H9 (cell line): Measurements from ENCODE around the gene REG3G. TPM values are rescaled to one million over a fixed set of nuclear protein-coding genes. Genes with fewer than 3 reads are reported as not detected.

Source experiments
- DNase-seq: peaks from one replicate; pipeline ENCODE4 v3.0.0-alpha.2; 2017
- H2AFZ ChIP-seq: one replicate; pipeline ENCODE4 v1.6.1; 2013; ENCODE audit warnings: mild to moderate bottlenecking, low read length, control low read depth, moderate library complexity
- H2AK5ac ChIP-seq: 2 replicates; pipeline ENCODE4 v1.6.1; 2013; ENCODE audit warnings: low read length, control low read depth, mixed read lengths; ENCODE audit not compliant: insufficient read length
- H2BK120ac ChIP-seq: one replicate; pipeline ENCODE4 v1.6.1; 2013; ENCODE audit warnings: low read depth, mild to moderate bottlenecking, low read length, control low read depth, inconsistent platforms; ENCODE audit not compliant: poor library complexity, severe bottlenecking
- H2BK12ac ChIP-seq: 2 replicates; pipeline ENCODE4 v1.6.1; 2013; ENCODE audit warnings: low read length, control low read depth, mixed read lengths, low read depth; ENCODE audit not compliant: insufficient read length
- H2BK15ac ChIP-seq: 2 replicates; pipeline ENCODE4 v1.6.1; 2013; ENCODE audit warnings: low read depth, low read length, control low read depth
- H2BK20ac ChIP-seq: one replicate; pipeline ENCODE4 v1.6.1; 2013; ENCODE audit warnings: low read depth, mild to moderate bottlenecking, low read length, control low read depth, inconsistent platforms; ENCODE audit not compliant: poor library complexity, severe bottlenecking
- H2BK5ac ChIP-seq: 2 replicates; pipeline ENCODE4 v1.6.1; 2013; ENCODE audit warnings: low read length, control low read depth, mixed read lengths; ENCODE audit not compliant: insufficient read length
- H3K14ac ChIP-seq: 2 replicates; pipeline ENCODE4 v1.6.1; 2013; ENCODE audit warnings: low read length, control low read depth; ENCODE audit not compliant: insufficient read depth
- H3K18ac ChIP-seq: 2 replicates; pipeline ENCODE4 v1.6.1; 2013; ENCODE audit warnings: low read depth, mild to moderate bottlenecking, mixed read lengths, low read length, control low read depth; ENCODE audit not compliant: insufficient read length
- H3K23ac ChIP-seq: 2 replicates; pipeline ENCODE4 v1.6.1; 2013; ENCODE audit warnings: low read length, control low read depth, mixed read lengths, low read depth; ENCODE audit not compliant: insufficient read length
- H3K23me2 ChIP-seq: 2 replicates; pipeline ENCODE4 v1.6.1; 2013; ENCODE audit warnings: low read depth, mild to moderate bottlenecking, mixed read lengths, low read length, control low read depth; ENCODE audit not compliant: insufficient read length, poor library complexity, severe bottlenecking
- H3K27ac ChIP-seq: 2 replicates; pipeline ENCODE4 v1.5.1; 2013; ENCODE audit warnings: low read length, control low read depth, mixed read lengths, low read depth; ENCODE audit not compliant: insufficient read length
- H3K27me3 ChIP-seq: 2 replicates; pipeline ENCODE4 v1.6.1; 2013; ENCODE audit warnings: low read length, control low read depth, inconsistent platforms; ENCODE audit not compliant: insufficient read depth
- H3K4ac ChIP-seq: 2 replicates; pipeline ENCODE4 v1.6.1; 2013; ENCODE audit warnings: low read depth, mild to moderate bottlenecking, control low read depth, inconsistent platforms, low read length, moderate library complexity
- H3K4me1 ChIP-seq: 2 replicates; pipeline ENCODE4 v1.6.1; 2013; ENCODE audit warnings: low read length, control low read depth, inconsistent platforms; ENCODE audit not compliant: insufficient read depth
- H3K4me2 ChIP-seq: 2 replicates; pipeline ENCODE4 v1.6.1; 2013; ENCODE audit warnings: low read length, control low read depth, mixed read lengths; ENCODE audit not compliant: insufficient read length, insufficient read depth
- H3K56ac ChIP-seq: 2 replicates; pipeline ENCODE4 v1.6.1; 2013; ENCODE audit warnings: low read depth, mild to moderate bottlenecking, mixed read lengths, low read length, control low read depth; ENCODE audit not compliant: insufficient read length
- H3K79me1 ChIP-seq: 2 replicates; pipeline ENCODE4 v1.6.1; 2013; ENCODE audit warnings: low read depth, mild to moderate bottlenecking, moderate library complexity, low read length, control low read depth, inconsistent platforms; ENCODE audit not compliant: insufficient read depth, poor library complexity, severe bottlenecking
- H3K79me2 ChIP-seq: 2 replicates; pipeline ENCODE4 v1.6.1; 2013; ENCODE audit warnings: low read length, control low read depth, inconsistent platforms; ENCODE audit not compliant: insufficient read depth
- H3K9ac ChIP-seq: 2 replicates; pipeline ENCODE4 v1.6.1; 2013; ENCODE audit warnings: low read length, control low read depth, mixed read lengths; ENCODE audit not compliant: insufficient read length; ENCODE audit errors: extremely low read depth
- H3K9me3 ChIP-seq: one replicate; pipeline ENCODE4 v1.6.1; 2013; ENCODE audit warnings: low read depth, low read length, inconsistent platforms; ENCODE audit not compliant: control insufficient read depth
- H3T11ph ChIP-seq: one replicate; pipeline ENCODE4 v1.6.1; 2013; ENCODE audit warnings: mild to moderate bottlenecking, low read length, control low read depth, inconsistent platforms
- H4K20me1 ChIP-seq: one replicate; pipeline ENCODE4 v1.6.1; 2013; ENCODE audit not compliant: control insufficient read depth, insufficient read length, insufficient read depth
- H4K5ac ChIP-seq: 2 replicates; pipeline ENCODE4 v1.6.1; 2013; ENCODE audit warnings: low read depth, mild to moderate bottlenecking, mixed read lengths, low read length, control low read depth; ENCODE audit not compliant: insufficient read length
- H4K8ac ChIP-seq: replicated peaks from 2 replicates; pipeline ENCODE4 v1.6.1; 2013; ENCODE audit warnings: low read length, control low read depth, mixed read lengths, low read depth; ENCODE audit not compliant: insufficient read length
- H4K91ac ChIP-seq: 2 replicates; pipeline ENCODE4 v1.6.1; 2013; ENCODE audit warnings: low read depth, mild to moderate bottlenecking, moderate library complexity, mixed read lengths, low read length, control low read depth; ENCODE audit not compliant: insufficient read length
- H3K27ac Mint-ChIP-seq, 3 experiments: 2 replicates in 2 of 3; 3 replicates in 1 of 3; pipeline ENCODE4 v1.8.0; 2020 to 2021; ENCODE audit warnings: mixed read lengths in 3 of 3, mild to moderate bottlenecking in 1 of 3, moderate library complexity in 1 of 3
- H3K27me3 Mint-ChIP-seq: 2 replicates; pipeline ENCODE4 v1.8.0; 2021; ENCODE audit warnings: low read depth, mild to moderate bottlenecking, moderate library complexity, mixed read lengths
- H3K36me3 Mint-ChIP-seq, 3 experiments: 2 replicates in 2 of 3; 3 replicates in 1 of 3; pipeline ENCODE4 v1.8.0; 2020 to 2021; ENCODE audit warnings: low read depth in 3 of 3, mixed read lengths in 3 of 3; ENCODE audit not compliant: insufficient read depth in 1 of 3
- H3K4me1 Mint-ChIP-seq, 2 experiments: 2 replicates each; pipeline ENCODE4 v1.8.0; 2020; ENCODE audit warnings: mixed read lengths in 2 of 2
- H3K4me3 Mint-ChIP-seq, 2 experiments: 2 replicates in 1 of 2; 3 replicates in 1 of 2; pipeline ENCODE4 v1.8.0; 2020 to 2021; ENCODE audit warnings: mild to moderate bottlenecking in 2 of 2, mixed read lengths in 2 of 2, moderate library complexity in 1 of 2
- H3K9me3 Mint-ChIP-seq, 2 experiments: 2 replicates in 1 of 2; 3 replicates in 1 of 2; pipeline ENCODE4 v1.8.0; 2020; ENCODE audit warnings: mild to moderate bottlenecking in 2 of 2, mixed read lengths in 2 of 2, moderate library complexity in 1 of 2
- WGBS: extraction: QIAGEN DNeasy Blood & Tissue Kit; methylation state at CpG from one replicate; pipeline ENCODE4 v1.1.7; 2013; ENCODE audit warnings: missing lambda C conversion rate, low lambda C conversion rate, mixed read lengths; ENCODE audit not compliant: insufficient read length; ENCODE audit errors: extremely low coverage; 5-methylcytosine and 5-hydroxymethylcytosine counted together
- total RNA-seq: library from RNA; stranded (reverse); gene quantifications from 2 replicates; pipeline ENCODE4 v1.2.1, GENCODE V29; 2021
- TF ChIP-seq, protein P1 (sequence below): fragments of 200-600 bp; sonication (generic); conservative IDR thresholded peaks from 3 replicates; pipeline ENCODE4 v1.8.0; 2021; ENCODE audit warnings: antibody characterized with exemption, mild to moderate bottlenecking

Gene REG3G
- total RNA-seq, 1 experiment from 2014 or later, result not detected

- H3K14ac ChIP-seq, result no peak overlapping the region
- TF ChIP-seq, protein P1, sequence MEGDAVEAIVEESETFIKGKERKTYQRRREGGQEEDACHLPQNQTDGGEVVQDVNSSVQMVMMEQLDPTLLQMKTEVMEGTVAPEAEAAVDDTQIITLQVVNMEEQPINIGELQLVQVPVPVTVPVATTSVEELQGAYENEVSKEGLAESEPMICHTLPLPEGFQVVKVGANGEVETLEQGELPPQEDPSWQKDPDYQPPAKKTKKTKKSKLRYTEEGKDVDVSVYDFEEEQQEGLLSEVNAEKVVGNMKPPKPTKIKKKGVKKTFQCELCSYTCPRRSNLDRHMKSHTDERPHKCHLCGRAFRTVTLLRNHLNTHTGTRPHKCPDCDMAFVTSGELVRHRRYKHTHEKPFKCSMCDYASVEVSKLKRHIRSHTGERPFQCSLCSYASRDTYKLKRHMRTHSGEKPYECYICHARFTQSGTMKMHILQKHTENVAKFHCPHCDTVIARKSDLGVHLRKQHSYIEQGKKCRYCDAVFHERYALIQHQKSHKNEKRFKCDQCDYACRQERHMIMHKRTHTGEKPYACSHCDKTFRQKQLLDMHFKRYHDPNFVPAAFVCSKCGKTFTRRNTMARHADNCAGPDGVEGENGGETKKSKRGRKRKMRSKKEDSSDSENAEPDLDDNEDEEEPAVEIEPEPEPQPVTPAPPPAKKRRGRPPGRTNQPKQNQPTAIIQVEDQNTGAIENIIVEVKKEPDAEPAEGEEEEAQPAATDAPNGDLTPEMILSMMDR, result no peak
- H3K79me2 ChIP-seq, result no peaks in the 10 kb centered on the region
- H3K56ac ChIP-seq, result no peak overlapping the region
- no peak overlapping the region for H2BK5ac ChIP-seq
- H2BK20ac ChIP-seq, result no peak overlapping the region
- no peak overlapping the region for H3K27ac ChIP-seq
- H3K9me3 ChIP-seq, result no peaks in the 10 kb centered on the region
- H4K20me1 ChIP-seq, result no peaks in the 10 kb centered on the region
- no peak overlapping the region for H3K4me2 ChIP-seq
- no peaks in the 10 kb centered on the region for H3K4me1 ChIP-seq
- no peak overlapping the region for H4K8ac ChIP-seq
- H4K91ac ChIP-seq, result no peak overlapping the region
- no peak overlapping the region for H4K5ac ChIP-seq
- no peak overlapping the region for H3K18ac ChIP-seq
- H2BK120ac ChIP-seq, result no peak overlapping the region
- H3K23me2 ChIP-seq, result no peaks in the 10 kb centered on the region
- H3K4ac ChIP-seq, result no peak overlapping the region
- Mint-ChIP-seq H3K27ac (no peak overlapping the region), H3K36me3 (no peaks in the 10 kb centered on the region; a peak in 1 of 7 replicates), H3K4me3 (no peak overlapping the region), H3K27me3 (peaks cover 28% of the 10 kb centered on the region), H3K9me3 (no peaks in the 10 kb centered on the region), H3K4me1 (no peaks in the 10 kb centered on the region)
- no peak overlapping the region for H3K23ac ChIP-seq
- H3T11ph ChIP-seq, result no peak overlapping the region
- H2AK5ac ChIP-seq, result no peak overlapping the region
- no peak overlapping the region for H2BK15ac ChIP-seq
- no peak overlapping the region for H2BK12ac ChIP-seq
- WGBS, result no CpG with 5 or more reads among the region's 4 CpGs
- no peaks in the 10 kb centered on the region for H3K79me1 ChIP-seq
- no peak for DNase-seq
- peaks cover under 1% of the 10 kb centered on the region; the same call in 1 of the 2 replicates for H3K27me3 ChIP-seq
- H3K9ac ChIP-seq, result no peak overlapping the region
- H2AFZ ChIP-seq, result no peak overlapping the region
These were observed 25.4 kb upstream of the REG3G start for GRCh38 chr2:79000008-79000576.
